WTC11 (cell line): ENCODE results near the gene PIGN. TPM values are rescaled to one million over a fixed set of nuclear protein-coding genes. Genes with fewer than 3 reads are reported as not detected.

Experiments
- ATAC-seq: fragments of 200-7000 bp; cut with Tn5 transposase; 2 replicates; pipeline ENCODE4 v1.10.0; 2021; ENCODE audit warnings: mild to moderate bottlenecking, moderate library complexity
- CTCF ChIA-PET: fragments of 300-600 bp; sonication (Branson Sonifier 250); formaldehyde crosslinking; loops from one replicate; lab custom pipeline; 2021; ENCODE audit warnings: antibody characterized with exemption; lab: Charles Lee
- POLR2A ChIA-PET: fragments of 350-600 bp; sonication (Branson Sonifier 250); formaldehyde crosslinking; loops from one replicate; lab custom pipeline; 2021; ENCODE audit warnings: antibody characterized with exemption; lab: Charles Lee
- DNase-seq: peaks from one replicate; pipeline ENCODE4 v3.0.0; 2021; ENCODE audit warnings: low spot score
- H3K27ac Mint-ChIP-seq: 2 replicates; pipeline ENCODE4 v1.8.0; 2021; ENCODE audit warnings: mixed read lengths
- H3K27me3 Mint-ChIP-seq: 2 replicates; pipeline ENCODE4 v1.8.0; 2021; ENCODE audit warnings: low read depth, mild to moderate bottlenecking, moderate library complexity, mixed read lengths
- H3K36me3 Mint-ChIP-seq: 2 replicates; pipeline ENCODE4 v1.8.0; 2021; ENCODE audit warnings: mixed read lengths
- H3K4me1 Mint-ChIP-seq: 2 replicates; pipeline ENCODE4 v1.8.0; 2022; ENCODE audit warnings: mixed read lengths
- H3K4me3 Mint-ChIP-seq: 2 replicates; pipeline ENCODE4 v1.8.0; 2021; ENCODE audit warnings: mild to moderate bottlenecking, moderate library complexity, mixed read lengths
- H3K9me3 Mint-ChIP-seq: 2 replicates; pipeline ENCODE4 v1.8.0; 2021; ENCODE audit warnings: mixed read lengths
- AFF4 ChIP-seq: sonication (generic); formaldehyde crosslinking; IDR thresholded peaks from 2 replicates; pipeline ENCODE4 v1.8.1; 2023; ENCODE audit warnings: mild to moderate bottlenecking, missing genetic modification reagents, borderline replicate concordance
- ARID4B ChIP-seq: sonication (generic); formaldehyde crosslinking; IDR thresholded peaks from 2 replicates; pipeline ENCODE4 v1.8.0; 2023; ENCODE audit warnings: missing genetic modification reagents, mild to moderate bottlenecking, borderline replicate concordance
- CREM ChIP-seq: sonication (generic); formaldehyde crosslinking; IDR thresholded peaks from 2 replicates; pipeline ENCODE4 v1.8.1; 2022; ENCODE audit warnings: mild to moderate bottlenecking, missing genetic modification reagents, moderate library complexity
- ETV6 ChIP-seq: sonication (generic); formaldehyde crosslinking; IDR thresholded peaks from 2 replicates; pipeline ENCODE4 v1.8.1; 2022; ENCODE audit warnings: mild to moderate bottlenecking, missing genetic modification reagents
- FOXP1 ChIP-seq: sonication (generic); formaldehyde crosslinking; IDR thresholded peaks from 2 replicates; pipeline ENCODE4 v1.8.0; 2022; ENCODE audit warnings: missing genetic modification reagents, mild to moderate bottlenecking, moderate library complexity, borderline replicate concordance
- GTF2I ChIP-seq: fragments of 250-450 bp; sonication (Bioruptor Pico); conservative IDR thresholded peaks from 2 replicates; pipeline ENCODE4 v1.4.0; 2021; ENCODE audit warnings: mild to moderate bottlenecking
- HMGA2 ChIP-seq: fragments of 250-450 bp; sonication (Bioruptor Pico); IDR thresholded peaks from 2 replicates; pipeline ENCODE4 v1.4.0; 2021; ENCODE audit warnings: mild to moderate bottlenecking, moderate library complexity
- NR1H2 ChIP-seq: sonication (generic); formaldehyde crosslinking; IDR thresholded peaks from 2 replicates; pipeline ENCODE4 v1.9.0; 2021; ENCODE audit warnings: mild to moderate bottlenecking, moderate library complexity, missing genetic modification reagents
- NR3C1 ChIP-seq: sonication (generic); formaldehyde crosslinking; conservative IDR thresholded peaks from 2 replicates; pipeline ENCODE4 v1.8.1; 2023; ENCODE audit warnings: low read depth, mild to moderate bottlenecking, missing genetic modification reagents
- RELA ChIP-seq: sonication (generic); formaldehyde crosslinking; IDR thresholded peaks from 2 replicates; pipeline ENCODE4 v1.8.1; 2022; ENCODE audit warnings: missing genetic modification reagents, mild to moderate bottlenecking, borderline replicate concordance
- SP1 ChIP-seq: sonication (generic); formaldehyde crosslinking; conservative IDR thresholded peaks from 2 replicates; pipeline ENCODE4 v1.8.1; 2022; ENCODE audit warnings: missing genetic modification reagents
- TEAD1 ChIP-seq: sonication (generic); formaldehyde crosslinking; IDR thresholded peaks from 2 replicates; pipeline ENCODE4 v1.8.0; 2022; ENCODE audit warnings: mild to moderate bottlenecking, missing genetic modification reagents
- USF1 ChIP-seq: sonication (generic); formaldehyde crosslinking; IDR thresholded peaks from 2 replicates; pipeline ENCODE4 v1.8.0; 2022; ENCODE audit warnings: mild to moderate bottlenecking, missing genetic modification reagents
- USF2 ChIP-seq: sonication (generic); formaldehyde crosslinking; IDR thresholded peaks from 2 replicates; pipeline ENCODE4 v1.8.1; 2023; ENCODE audit warnings: mild to moderate bottlenecking, missing genetic modification reagents, moderate library complexity
- ZNF281 ChIP-seq: sonication (generic); formaldehyde crosslinking; IDR thresholded peaks from 2 replicates; pipeline ENCODE4 v1.8.0; 2023; ENCODE audit warnings: mild to moderate bottlenecking, missing genetic modification reagents
- ZNF317 ChIP-seq: sonication (generic); formaldehyde crosslinking; IDR thresholded peaks from 2 replicates; pipeline ENCODE4 v1.8.1; 2023; ENCODE audit warnings: low read depth, mild to moderate bottlenecking, moderate library complexity, missing genetic modification reagents, borderline replicate concordance
- total RNA-seq: library from RNA; stranded (reverse); gene quantifications from 3 replicates; pipeline ENCODE4 v1.2.3, GENCODE V29; 2021

Gene PIGN
- total RNA-seq, 1 experiment from 2014 or later = 23.4 TPM

GRCh38 chr18:61992923-61993322 is 193.9 kb downstream of the PIGN start (continued):
- TF ChIP-seq AFF4 (no peak), RELA (CRISPR knock-in tag) (no peak), SP1 (CRISPR knock-in tag) (no peak), GTF2I (no peak), ARID4B (no peak), TEAD1 (CRISPR knock-in tag) (no peak), CREM (no peak), ZNF317 (CRISPR knock-in tag) (no peak), ETV6 (CRISPR knock-in tag) (no peak)
- TF ChIP-seq, all 79 proteins: peak for 0

- Mint-ChIP-seq H3K27me3 (no peaks in the 10 kb centered on the region), H3K36me3 (no peaks in the 10 kb centered on the region), H3K4me1 (peaks cover 20% of the 10 kb centered on the region), H3K27ac (peak overlapping the region; percentile 11; the same call in 1 of the 2 replicates), H3K9me3 (peaks cover 5% of the 10 kb centered on the region), H3K4me3 (no peak overlapping the region)
- CTCF ChIA-PET = no interaction called here
- TF ChIP-seq ZNF281 (no peak), HMGA2 (CRISPR knock-in tag) (no peak), NR3C1 (no peak), NR1H2 (CRISPR knock-in tag) (no peak), ZNF317 (CRISPR knock-in tag) (no peak), FOXP1 (no peak), USF1 (CRISPR knock-in tag) (no peak), USF2 (CRISPR knock-in tag) (no peak)
- no peak for ATAC-seq
- POLR2A ChIA-PET = no interaction called here
- DNase-seq = no peak
Observed at GRCh38 chr18:61992285-61992684, 194.6 kb downstream of the PIGN start.
